Stimulated activated CD4-positive, alpha-beta T cell treated with anti-CD3 and anti-CD28 coated beads, Interleukin-1b, Interleukin-23, amount 100 ng/mL, for 48 hours (primary cell): Measurements from ENCODE around the gene MEAK7.

ENCODE experiments used
- DNase-seq: peaks from one replicate; pipeline ENCODE4 v3.0.0-alpha.2; 2020

The MEAK7 gene, protein sequence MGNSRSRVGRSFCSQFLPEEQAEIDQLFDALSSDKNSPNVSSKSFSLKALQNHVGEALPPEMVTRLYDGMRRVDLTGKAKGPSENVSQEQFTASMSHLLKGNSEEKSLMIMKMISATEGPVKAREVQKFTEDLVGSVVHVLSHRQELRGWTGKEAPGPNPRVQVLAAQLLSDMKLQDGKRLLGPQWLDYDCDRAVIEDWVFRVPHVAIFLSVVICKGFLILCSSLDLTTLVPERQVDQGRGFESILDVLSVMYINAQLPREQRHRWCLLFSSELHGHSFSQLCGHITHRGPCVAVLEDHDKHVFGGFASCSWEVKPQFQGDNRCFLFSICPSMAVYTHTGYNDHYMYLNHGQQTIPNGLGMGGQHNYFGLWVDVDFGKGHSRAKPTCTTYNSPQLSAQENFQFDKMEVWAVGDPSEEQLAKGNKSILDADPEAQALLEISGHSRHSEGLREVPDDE

DNA sequence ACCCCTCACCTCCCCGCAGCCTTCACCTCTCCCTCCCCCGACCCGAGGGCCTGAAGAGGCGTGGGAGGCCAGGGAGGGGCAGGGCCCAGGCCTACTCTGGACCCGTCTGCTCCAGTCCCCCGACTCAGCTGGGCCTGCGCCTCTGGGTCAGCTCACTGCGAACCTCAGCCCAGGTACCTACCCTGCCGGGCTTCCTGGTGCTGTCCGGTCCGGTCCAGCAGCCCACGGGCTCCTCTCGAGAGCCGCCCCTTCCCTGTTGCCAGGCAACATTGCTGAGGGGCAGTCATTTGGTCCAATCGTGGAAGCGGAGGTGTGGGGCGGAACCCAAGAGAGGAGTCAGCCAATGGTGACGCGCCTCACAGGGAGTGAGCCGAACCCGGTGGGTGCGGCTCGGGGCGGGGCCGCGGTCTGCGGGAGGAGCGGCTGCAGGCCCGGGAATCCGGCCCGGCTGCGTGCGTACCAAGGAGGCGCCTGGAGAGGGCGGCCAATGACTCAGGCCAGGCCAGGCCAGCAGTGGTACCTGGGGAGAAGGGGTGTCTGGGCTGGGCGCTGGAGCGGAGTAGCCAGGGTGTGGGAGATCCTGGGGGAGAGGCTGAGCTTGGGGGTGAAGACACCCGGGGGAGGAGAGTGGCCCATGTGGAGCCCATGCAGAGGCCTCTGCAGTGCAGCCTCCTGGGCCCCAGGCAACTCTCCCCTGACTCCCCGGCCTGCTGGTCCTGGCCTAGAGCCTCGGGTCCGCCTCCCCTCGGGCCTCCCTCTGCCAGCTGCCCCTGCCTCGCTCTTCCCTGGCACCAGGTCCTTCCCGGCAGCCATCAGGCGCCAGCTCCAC is at the start of gene MEAK7:
Gene MEAK7, minus strand, starts transcription at position 240 of the 829 bp plus-strand sequence. CDS start 6,573 bp downstream, outside the sequence.
- peak; percentile 98 for DNase-seq

DNA sequence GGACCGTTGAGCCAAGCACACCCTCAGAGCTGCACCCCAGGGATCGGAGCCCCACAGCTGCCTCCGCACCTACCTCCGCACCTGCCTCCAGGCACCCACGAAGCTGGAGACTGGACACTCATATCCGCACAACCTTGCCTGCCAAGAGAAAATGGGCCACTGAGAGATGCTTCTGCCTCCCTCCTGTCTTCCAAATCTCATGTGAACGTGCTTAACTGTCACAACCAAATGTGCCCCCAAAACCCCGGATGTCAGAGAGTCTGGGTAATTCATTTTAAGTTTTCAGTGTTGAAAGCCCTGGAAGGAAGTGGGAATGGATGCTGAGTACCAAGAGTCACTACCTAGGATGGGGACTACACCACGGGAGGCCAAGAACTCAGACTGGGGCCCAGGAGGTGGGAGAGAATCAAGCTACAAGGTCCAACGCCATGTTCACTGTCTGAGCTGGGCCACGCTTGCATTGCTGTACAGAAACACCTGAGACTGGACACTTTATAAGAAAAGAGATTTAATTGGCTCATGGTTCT is 49.5 kb upstream of the MEAK7 start:
- peak; percentile 59 for DNase-seq

DNA sequence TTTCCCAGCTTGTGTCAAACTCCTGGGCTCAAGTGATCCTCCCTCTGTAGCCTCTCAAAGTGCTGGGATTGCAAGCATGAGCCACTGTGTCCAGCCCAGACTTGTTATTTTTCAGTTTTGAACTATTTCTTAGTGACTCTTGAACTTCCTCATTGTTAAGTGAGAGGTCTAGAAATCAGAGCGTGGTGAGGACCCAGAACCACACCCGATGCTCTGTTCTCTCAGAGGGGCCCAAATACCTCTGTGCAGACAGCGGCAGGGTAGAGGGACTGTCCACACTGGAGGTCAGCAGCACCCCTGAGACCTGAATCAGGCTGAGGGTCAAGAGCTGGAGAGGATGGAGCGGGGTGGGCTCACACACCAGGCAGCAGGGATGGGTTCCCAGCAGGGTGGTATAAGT is 47.7 kb upstream of the MEAK7 start:
- DNase-seq: no peak

DNA sequence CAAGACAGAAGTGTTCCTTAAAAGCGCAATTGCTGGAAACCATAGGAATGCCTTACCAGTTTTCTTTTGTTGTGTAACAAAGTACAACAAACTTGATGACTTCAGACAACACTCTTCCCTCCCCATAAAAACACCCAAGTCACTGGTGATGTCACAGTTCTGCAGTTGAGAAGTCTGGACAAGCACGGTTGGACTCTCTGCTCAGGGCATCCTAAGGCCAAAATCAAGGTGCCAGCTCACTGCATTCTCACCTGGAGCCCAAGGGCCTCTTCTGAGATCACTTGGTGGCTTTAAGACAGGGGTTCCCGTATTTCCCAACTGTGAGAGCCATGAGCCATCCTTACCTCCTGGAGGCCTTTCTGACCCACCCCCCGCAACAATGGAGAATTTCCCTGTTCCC is 45.6 kb upstream of the MEAK7 start:
- DNase-seq: no peak

DNA sequence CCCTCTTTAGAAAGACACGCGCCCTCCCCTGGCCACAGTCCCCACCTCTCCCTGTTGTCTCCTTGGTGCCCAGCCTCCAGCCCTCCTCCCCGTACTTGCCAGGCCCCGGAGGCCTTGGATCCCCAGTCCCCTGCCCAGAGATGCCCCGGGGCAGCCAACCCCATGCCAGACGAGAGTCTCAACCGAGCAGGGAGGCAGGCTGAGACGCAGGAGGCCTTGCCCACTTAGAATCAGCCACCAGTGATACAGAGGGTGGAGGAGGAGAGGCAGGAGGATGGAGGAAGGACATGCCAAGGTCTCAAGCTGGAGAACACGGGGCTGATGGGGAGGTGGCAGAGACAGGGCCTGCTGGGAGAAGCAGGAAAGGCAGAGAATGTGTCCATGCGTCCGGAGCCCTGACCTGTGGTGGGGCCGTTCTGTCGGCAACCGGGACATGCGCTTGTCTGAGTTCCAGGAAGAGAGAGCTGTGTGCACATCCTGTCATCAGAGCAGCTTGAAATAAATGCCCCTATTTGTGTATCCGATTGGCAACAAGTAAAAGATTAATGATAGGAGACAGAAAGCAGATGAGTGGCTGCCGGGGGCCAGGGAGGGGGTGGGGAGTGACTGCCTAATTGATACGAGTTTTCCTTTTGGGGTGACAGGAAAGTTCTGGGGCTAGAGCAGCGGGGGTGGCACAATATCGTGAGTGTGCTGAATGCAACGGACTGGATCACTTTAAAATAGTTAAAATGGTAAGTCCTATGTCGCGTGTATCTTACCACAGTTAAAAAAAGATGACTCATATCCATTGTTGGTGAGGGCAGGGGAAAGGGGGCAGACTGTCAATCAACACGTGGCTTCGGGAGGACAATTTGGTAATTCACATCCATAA is 44.7 kb upstream of the MEAK7 start:
- peak; percentile 43 for DNase-seq

DNA sequence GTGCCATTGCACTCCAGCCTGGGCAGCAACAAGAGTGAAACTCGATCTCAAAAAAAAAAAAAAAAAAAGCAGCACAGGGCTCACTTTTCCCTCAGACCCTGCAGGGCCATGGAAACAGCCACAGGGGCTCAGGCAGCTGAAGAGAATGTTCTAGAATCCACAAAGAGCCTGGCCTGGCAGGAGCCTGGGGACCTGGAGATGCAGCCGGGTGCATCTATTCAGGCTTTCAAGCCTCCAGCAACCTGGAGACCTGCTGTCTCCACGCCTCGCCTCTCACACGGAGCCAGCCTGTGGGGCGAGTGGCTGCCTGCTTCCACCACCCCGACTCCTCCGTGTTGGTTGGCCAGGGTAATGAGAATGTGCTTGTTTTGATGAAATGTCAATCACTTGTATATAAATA is 44.0 kb upstream of the MEAK7 start:
- peak; percentile 20 for DNase-seq

DNA sequence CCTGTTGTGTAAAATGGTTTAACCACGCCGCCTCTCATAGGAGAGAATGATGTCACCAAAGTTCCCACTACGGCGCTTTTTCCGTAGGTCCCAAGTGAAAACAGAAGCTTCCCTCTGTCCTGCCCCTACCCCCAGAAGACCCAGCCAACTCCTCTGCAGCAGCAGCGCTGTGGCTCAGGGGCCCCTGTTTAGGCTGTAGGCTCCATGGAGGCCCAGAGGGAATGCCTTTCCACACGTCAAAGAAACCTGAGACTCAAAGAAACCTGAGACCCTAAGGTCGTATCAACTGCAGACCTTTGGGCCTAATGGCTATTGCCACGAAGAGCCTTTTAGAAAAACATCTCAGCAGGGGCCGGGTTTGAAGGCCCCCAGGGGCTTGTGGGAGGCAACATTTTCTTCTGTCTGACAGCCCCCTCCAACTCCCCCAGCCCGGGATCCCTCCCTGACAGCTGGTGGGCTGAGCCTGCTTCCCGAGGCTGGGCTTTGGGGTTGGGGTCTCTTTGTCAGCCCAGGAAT is 43.1 kb upstream of the MEAK7 start:
- peak; percentile 27 for DNase-seq

DNA sequence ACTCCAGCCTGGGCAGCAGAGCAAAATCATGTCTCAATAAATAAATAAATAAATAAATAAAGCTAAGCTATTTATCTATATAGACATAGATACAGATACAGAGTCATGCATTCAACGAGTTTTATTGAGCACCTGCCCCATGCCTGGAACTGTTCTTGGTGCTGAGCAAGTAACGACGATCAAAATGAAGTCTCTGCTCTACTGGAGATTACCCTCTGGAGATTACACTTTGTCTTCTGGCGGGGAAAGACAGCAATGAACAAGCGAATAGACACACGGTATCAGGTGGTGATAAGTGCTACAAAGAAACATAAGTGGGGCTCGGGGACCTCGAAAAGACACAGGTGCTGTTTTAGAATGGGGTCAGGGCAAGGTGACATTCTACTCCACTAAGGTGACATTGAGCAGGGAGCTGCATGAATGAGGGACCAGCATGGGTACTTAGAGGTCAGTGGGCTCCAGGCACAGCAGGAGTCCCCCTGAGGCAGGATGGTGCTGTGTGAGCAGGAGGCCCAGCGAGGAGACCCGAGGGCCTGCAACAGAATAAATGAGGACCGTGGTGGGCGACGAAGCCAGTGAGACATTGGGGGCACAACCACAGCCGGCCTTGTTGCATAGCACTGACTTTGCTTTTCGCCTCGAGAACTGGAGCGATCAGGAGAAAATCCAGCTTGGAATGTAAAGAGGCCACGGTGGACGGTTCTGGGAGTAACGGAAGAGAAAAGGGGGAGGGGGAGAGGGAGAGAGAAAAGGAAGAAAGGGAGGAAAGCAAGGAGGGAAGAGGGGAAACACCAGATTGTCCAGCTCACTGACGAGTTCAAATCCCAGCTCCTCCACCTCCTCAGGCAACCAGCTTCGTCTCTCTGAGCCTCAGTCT is 42.4 kb upstream of the MEAK7 start:
- DNase-seq: no peak

DNA sequence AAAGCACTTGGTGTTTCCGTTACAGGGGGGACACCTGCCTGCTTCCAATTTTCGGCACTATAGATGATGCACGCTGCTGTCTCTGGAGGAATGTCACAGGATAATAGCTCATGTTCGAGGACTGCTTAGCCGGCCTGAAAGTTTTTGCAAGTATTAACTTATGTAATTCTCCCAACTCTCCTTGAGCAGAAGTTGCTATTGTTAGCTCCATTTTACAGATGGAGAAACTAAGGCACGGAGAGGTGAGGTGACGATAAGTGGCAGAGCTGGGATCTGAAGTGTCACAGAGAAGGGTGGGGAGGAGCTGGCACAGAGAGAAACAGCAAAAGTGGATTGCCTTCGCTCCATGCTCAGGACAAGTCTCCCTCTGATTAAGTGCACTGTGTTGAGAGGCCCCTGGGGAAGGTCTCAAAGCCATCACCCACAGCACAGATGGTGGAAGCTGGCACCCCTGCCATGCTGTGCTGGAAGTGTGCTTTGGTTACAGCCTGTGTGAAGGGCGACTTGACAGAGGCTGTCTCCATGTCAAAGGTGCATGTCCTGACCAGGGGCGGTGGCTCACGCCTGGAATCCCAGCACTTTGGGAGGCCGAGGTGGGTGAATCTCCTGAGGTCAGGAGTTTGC is 40.8 kb upstream of the MEAK7 start:
- no peak for DNase-seq

DNA sequence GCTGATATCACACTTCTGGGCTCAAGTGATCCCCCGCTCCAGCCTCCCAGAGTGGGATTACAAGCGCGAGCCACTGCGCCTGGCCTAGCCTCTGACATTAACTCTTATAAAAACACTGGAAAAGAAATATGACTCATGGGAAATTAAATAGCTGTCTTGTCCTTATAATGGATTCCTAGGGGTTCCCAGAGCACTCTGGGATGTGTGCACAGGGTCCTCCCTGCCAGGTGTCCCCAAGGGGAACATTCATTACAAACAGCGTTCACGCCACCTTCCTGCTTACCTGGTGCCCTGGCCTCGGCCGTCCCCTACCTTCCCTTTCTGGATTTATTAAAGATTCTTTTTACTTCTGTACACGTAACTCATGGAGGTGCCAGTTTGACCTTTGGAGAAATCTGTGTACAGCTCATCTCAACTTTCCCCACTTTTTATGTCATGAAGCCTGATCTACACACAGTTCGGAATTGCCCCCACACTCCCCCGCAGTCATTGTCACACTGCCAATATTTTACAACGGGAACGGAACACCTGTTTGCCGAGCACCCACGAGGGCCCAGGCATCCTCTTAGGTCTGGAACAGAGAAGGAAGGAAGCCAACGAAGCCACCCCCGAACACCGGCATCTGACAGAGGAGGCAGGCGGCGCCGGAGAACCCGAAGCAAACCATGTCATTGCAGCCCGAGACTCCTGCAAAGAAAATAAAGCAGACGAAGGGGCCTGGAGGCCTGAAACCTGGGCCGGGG is 39.7 kb upstream of the MEAK7 start:
- peak; percentile 31 for DNase-seq

DNA sequence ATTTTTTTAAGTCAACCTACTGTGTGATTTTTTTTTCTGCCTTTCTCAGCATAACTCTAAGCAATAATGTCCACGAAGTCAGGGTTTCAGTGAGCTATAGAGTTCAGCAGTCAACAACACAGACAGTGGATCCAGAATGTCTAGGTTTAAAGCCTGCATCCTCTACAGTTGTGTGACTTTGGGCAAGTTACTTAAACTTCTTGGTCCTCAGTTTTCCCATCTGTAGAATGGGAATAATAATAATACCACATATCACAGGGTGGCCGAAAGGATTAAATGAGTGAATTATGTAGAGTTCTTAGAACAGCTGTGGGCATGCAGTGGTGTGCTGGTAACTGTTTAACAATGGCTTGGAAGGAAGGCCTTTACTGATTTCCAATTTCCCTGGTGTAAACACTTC is 38.8 kb upstream of the MEAK7 start:
- no peak for DNase-seq

DNA sequence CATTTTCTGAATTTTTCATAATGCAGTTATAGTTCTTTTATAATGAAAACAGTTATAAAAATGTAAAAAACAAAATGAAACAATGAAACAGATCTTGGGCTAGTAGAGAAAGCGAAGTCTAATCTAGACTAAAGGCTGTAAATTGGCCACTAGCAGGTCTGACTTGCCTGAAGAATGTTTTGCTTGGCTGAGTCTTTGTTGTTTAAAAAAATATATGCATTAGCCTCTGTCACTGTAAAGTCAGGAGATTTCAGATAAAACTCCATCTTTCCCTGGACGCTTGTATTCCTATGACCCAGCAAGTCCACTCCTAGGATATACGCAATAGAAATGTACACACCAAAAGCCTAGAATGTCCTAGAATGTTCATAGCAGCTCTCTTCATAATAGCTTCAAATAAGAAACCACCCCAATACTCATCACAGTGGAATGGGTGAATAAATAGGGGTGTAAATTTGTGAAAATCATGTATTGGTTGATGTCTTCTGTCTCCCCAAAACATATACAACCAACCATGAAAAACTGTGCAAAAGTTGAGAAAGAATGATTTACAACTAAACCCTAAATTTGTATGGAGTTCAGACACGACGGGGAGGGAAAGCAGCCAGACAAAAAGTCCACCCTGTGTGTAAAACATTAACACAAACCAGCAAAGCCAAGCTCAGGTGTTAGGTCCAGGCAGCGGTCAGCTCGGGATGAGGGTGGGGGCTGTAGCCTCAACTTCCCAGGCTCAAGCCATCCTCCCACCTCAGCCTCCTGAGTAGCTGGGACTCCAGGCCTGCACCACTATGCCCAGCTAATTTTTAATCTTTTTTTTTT is 37.7 kb upstream of the MEAK7 start:
- DNase-seq: no peak

DNA sequence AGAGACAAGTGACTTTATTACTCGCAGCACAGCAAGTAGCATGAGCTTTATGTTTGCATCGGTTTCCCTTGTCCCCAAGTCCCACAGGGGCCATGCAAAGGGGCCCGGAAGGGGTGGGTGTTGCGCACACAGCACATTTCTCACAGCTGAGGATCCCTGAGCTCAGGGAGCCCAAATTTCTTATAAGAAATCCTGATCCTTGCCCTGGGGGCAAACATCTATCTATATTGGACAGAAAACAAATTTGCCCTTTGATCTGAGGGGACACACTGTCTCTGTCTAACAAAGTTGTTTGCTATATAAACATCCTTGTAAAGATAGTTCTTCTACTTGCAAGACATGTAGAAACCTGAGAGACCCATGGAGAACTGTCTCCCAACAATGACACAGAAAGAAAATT is 35.7 kb upstream of the MEAK7 start:
- DNase-seq: no peak

DNA sequence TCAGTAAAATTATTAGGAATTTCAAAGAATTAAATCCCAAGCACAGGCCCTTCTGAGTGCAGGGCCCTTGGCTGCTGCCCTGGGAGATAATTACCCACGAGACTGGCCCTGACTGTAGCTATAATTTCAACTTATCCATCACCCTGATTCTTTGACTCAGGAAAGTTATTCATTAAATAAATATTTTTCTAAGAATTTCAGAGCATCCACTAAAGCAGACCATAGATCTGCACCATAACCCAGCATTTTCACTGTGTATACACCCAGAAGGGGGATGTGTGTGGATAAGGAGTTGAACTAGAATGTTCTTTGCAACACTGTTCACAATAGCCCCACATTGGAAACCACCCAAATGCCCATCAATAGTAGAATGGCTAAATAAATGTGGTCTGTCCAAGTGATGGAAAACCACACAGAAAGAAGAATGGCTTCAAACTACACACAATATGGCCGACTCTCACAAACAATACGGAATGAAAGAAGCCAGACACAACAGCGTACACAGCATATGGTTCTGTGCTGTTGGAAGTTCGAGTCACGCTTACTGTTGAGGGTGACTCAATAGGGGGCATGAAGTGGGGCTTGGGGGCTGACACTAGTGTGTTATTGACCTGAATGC is 33.9 kb upstream of the MEAK7 start:
- no peak for DNase-seq

DNA sequence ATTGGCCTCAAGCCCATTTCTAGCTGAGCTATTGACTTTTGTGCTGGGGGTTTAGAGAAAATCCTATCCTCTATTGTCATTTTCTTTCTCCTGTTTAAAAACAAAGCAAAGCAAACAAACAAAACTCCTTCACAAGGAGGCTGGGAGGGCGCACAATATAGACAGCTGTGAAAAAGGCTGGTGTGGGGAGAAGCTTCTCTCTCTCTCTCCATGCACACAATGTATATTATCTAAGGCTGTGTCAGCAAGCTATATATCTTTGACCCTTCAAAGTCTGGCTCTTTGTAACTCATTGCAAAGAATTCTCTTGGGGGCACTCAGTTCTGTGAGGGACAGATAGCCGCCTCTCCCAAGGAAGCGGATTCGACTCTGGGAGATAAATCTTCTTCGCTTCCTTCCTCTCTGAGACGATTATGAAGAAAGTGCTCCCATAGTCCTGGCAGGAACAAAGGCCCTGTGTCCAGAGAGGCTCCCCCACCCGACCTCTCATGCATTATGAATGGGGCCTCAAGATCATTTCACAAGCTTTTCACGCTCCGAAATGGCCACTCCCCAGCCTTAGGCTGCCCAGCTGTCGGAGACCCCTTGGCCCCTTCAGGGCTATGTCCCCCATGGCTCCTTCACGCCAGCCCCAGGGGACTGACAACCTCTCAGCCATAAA is 33.2 kb upstream of the MEAK7 start:
- DNase-seq: no peak

DNA sequence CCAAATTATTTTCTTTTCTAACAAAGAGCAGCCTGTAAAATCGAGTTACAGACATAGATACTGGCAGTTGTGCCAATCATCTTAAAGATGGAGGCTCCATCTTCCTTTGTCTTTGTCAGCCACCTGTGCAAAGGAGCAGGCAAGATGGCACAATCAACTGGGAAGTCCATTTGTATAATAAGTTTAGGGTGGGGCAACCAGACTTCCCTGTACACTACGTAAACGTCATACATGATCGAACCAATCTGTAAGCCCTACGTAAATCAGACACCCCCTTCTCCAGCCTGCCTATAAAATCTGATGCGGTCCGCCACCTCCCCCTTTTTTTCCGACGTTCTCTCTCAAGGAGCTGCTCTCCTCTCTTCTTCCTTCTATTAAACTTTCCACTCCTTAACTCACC is 31.4 kb upstream of the MEAK7 start:
- DNase-seq: no peak

DNA sequence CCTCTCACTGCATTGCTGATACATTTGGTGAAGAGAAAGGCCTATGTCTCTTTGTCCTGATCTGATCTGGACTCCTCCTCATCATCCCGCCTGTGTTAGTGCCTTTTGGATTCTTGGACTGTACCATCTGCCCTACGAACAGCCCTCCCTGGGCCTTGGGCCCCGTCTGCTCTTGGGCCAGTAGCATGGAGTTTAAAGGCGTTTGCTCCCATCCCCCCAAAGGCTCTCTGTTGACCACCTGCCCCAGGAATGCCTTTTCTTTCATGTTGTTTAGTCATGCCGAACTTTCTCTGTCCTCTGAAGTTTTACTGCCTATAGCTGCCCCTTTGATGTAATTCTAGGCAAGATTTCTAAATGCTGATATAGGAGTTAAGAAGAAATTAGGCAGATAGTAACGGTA is 30.9 kb upstream of the MEAK7 start:
- no peak for DNase-seq

DNA sequence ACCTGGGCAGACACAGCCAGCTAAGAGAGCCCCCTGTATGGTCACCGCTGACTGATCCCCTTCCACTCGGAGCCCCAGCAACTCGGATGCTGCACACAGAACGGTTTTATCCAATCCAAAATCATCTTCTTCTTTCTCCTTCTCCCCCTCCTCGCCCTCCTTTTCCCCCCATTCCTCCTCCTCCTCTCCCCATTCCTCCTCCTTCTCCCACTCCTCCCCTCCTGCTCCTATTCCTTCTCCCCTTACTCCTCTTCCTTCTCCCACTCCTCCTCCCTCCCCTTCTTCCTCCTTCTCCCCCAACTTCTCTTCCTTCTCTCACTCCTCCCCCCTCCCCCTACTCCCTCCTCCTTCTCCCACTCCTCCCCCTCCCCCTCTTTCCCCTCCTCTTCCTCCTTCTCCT is 30.4 kb upstream of the MEAK7 start:
- DNase-seq: no peak
